Measurements from ENCODE around the gene BAHCC1. TPM values are rescaled to one million over a fixed set of nuclear protein-coding genes. Genes with fewer than 3 reads are reported as not detected.

Gene BAHCC1
- total RNA-seq, 1 donor from 2014 or later, result 8.6 TPM

DNA sequence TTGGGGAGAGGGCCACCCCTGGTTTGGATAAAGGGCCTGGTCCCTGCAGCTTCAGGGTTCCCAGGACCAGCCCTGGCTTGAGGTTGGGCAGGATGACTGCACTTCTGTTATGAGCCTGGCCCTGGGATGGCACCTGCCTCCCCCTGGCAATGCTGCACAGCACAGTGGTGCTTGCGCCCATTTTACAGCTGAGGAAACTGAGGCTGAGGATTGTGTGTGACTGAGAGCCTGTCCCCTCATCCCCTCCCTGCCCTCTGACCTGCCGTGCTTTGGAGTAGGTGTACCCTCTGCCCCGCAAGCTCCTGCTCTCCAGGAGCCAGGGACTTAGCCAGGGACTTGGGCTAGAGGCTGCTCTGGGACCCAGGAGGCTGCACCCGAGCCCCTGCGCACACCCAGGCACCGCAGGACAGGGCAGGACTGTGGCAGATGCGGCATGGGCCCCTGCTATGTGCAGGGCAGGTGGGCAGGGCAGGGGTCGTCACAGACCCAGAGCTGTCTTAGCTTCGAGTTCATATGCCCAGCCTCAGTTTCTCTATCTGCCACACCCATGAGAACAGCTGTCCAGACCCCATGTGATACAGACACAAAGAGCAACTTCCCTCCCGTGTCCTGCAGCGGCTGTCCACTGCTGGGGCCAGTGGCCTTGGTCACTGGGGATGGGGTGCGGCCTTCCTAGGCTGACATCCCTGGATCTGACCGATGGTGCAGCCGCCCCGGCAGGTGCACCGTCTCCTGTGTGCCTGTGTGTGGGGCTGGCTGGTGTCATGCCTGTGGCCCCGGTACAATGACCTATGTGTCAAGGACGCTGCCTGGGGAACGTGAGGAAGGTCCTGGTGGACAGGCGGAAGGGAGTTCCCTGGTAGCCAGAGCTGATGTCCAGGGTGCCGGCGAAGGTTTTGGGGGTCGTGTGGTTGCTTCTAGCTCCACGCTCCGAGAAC, 36.6 kb downstream of the BAHCC1 start:
- intact Hi-C loops (cut with micrococcal nuclease), result no loop called here
- ATAC-seq (no peak), DNase-seq (no peak)

- intact Hi-C loops (cut with micrococcal nuclease), result no loop called here
- no peak for ATAC-seq
These were observed 37.7 kb downstream of the BAHCC1 start for GRCh38 chr17:81432941-81433340.

DNA sequence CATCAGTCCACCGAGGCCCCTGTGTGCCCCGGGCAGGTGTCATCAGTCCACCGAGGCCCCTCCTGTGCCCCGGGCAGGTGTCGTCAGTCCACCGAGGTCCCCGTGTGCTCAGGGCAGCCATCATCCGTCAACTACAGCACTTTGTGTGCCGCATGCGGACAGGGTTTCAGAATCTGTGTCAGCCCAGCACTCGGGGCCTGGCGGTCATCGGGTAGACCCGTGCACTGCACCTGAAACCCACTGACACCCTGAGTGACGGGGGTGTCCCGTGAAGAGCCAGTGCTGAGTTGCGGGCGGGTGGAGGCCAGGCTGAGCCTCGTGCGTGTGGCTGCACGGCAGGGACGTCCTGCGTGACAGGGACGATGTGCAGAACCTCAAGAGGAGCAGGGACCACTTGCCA, 38.4 kb downstream of the BAHCC1 start:
- intact Hi-C loops (cut with micrococcal nuclease), result no loop called here
- ATAC-seq (no peak), DNase-seq (no peak)

More at GRCh38 chr17:81432941-81433340, 37.7 kb downstream of the BAHCC1 start:
- peak; percentile 69 for DNase-seq

- intact Hi-C loops (cut with micrococcal nuclease), result no loop called here
- peak; percentile 73 for DNase-seq
- ATAC-seq, result peak; percentile 9
These were observed 38.8 kb downstream of the BAHCC1 start for GRCh38 chr17:81434072-81434471.

- DNase-seq (no peak), ATAC-seq (no peak)
- intact Hi-C loops (cut with micrococcal nuclease), result no loop called here
These were observed 39.6 kb downstream of the BAHCC1 start for GRCh38 chr17:81434681-81435417.

- DNase-seq (no peak), ATAC-seq (no peak)
- intact Hi-C loops (cut with micrococcal nuclease), result no loop called here
These were observed 40.5 kb downstream of the BAHCC1 start for GRCh38 chr17:81435652-81436293.

GRCh38 chr17:81436294-81436849, 41.1 kb downstream of the BAHCC1 start:
- DNase-seq, result peak; percentile 87
- peak; percentile 84 for ATAC-seq
- intact Hi-C loops (cut with micrococcal nuclease), result no loop called here

DNA sequence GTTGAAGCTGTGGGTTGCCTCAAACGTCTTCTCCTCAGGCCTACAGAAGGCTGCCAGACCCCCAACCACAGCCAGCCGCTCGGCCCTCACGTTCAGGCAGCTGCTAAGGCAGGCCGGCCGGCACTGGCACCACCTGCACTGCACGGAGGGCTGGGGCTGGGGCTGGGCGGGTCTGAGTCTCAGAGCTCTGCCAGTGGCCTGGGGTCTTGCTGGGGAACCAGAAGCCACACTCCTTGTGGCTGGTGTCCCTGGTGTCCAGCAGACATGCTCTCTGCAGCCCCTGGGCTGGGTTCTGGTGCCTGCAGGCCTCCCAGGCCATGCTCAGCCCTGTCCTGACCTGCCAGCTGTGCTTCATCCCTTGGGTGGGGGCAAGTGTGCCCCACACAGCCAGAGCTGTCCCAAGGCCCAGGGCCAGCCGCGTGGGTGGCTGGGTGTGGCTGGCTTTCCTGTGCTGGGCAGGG, 42.0 kb downstream of the BAHCC1 start:
- no peak for DNase-seq
- no peak for ATAC-seq
- intact Hi-C loops (cut with micrococcal nuclease), result no loop called here

- ATAC-seq (no peak), DNase-seq (no peak)
- intact Hi-C loops (cut with micrococcal nuclease), result no loop called here
These were observed 42.9 kb downstream of the BAHCC1 start for GRCh38 chr17:81438007-81438659.

GRCh38 chr17:81438688-81439087, 43.4 kb downstream of the BAHCC1 start:
- DNase-seq (no peak), ATAC-seq (no peak)
- intact Hi-C loops (cut with micrococcal nuclease), result no loop called here

- DNase-seq (no peak), ATAC-seq (no peak)
- intact Hi-C loops (cut with micrococcal nuclease), result no loop called here
These were observed 44.8 kb downstream of the BAHCC1 start for GRCh38 chr17:81440051-81440471.

- DNase-seq (no peak), ATAC-seq (no peak)
- intact Hi-C loops (cut with micrococcal nuclease), result no loop called here
These were observed 45.4 kb downstream of the BAHCC1 start for GRCh38 chr17:81440511-81441244.

DNA sequence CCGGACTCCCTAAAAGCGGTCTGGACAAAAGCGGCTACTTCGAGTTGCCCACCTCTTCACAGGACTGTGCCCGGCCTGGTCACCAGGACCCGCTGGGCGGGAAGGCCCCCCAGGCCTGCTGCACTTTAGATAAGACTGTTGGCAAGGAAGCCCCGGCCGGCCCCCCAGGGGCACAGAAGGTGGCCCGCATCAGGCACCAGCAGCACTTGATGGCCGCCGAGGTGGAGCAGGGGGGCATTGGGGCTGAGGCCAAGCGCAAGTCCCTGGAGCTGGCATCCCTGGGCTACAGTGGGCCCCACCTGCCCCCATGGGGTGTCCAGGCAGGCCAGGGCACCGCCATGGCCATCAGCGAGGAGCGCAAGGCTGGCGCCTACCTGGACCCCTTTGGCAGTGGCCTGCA, 47.5 kb downstream of the BAHCC1 start:
- ATAC-seq (no peak), DNase-seq (no peak)
- intact Hi-C loops (cut with micrococcal nuclease), result no loop called here

- DNase-seq (no peak), ATAC-seq (no peak)
- intact Hi-C loops (cut with micrococcal nuclease), result no loop called here
These were observed 48.0 kb downstream of the BAHCC1 start for GRCh38 chr17:81443269-81443668.

DNA sequence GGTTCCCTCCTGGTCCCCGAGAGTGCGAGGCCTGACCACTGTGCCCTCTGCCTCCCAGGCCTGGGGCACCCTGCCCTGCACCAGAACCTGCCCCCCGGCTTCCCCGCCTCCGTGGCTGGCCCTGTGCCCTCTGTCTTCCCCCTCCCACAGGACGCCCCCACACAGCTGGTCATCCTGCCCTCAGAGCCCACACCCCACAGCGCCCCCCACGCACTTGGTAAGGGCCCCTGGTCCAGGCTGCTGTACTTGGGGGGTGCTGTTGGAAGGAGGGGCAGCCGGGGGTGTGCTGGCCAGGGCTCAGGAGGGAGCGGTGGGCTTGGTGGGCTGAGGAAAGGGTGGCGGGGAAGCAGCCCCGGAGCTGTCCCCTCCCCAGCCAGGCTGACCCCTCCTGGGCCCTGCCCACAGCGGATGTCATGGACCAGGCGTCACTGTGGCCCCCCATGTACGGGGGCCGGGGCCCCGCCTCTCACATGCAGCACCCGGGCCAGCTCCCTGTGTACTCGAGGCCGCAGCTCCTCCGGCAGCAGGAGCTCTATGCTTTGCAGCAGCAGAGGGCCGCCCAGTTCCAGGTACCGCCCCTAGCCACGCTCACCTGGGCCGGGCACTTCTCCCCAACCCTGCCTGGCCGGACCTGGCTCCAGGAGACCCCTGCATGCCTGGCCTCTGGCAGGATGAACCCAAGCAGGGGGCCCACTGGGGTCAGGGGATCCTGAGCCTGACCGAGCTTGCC, 49.5 kb downstream of the BAHCC1 start:
- ATAC-seq, result no peak
- DNase-seq, result no peak
- intact Hi-C loops (cut with micrococcal nuclease), result no loop called here

GRCh38 chr17:81445642-81446503, 50.6 kb downstream of the BAHCC1 start:
- DNase-seq, result no peak
- ATAC-seq, result no peak
- intact Hi-C loops (cut with micrococcal nuclease), result no loop called here
